Gastroesophageal sphincter (tissue), 3 donors: ENCODE results near the gene CCDC106.

ENCODE experiments used
- EP300 ChIP-seq: sonication (generic); formaldehyde crosslinking; IDR thresholded peaks from one replicate; pipeline ENCODE4 v1.6.1; 2017; ENCODE audit warnings: antibody characterized with exemption, mild to moderate bottlenecking
- POLR2A ChIP-seq, 2 donors: fragments of 450-650 bp; IDR thresholded peaks; one replicate each; pipeline ENCODE4 v1.6.1; 2017; ENCODE audit warnings: antibody characterized with exemption in 2 of 2, mild to moderate bottlenecking in 2 of 2, moderate library complexity in 1 of 2
- TF ChIP-seq, protein P1 (sequence below), 4 experiments: fragments of 200-600 bp in 2 of 4; fragments of 450-650 bp in 2 of 4; sonication (generic) in 1 of 4; IDR thresholded peaks; one replicate each; pipeline ENCODE4 v1.5.1; 2017 to 2019; ENCODE audit warnings: antibody characterized with exemption in 4 of 4, mild to moderate bottlenecking in 2 of 4, moderate library complexity in 2 of 4

DNA sequence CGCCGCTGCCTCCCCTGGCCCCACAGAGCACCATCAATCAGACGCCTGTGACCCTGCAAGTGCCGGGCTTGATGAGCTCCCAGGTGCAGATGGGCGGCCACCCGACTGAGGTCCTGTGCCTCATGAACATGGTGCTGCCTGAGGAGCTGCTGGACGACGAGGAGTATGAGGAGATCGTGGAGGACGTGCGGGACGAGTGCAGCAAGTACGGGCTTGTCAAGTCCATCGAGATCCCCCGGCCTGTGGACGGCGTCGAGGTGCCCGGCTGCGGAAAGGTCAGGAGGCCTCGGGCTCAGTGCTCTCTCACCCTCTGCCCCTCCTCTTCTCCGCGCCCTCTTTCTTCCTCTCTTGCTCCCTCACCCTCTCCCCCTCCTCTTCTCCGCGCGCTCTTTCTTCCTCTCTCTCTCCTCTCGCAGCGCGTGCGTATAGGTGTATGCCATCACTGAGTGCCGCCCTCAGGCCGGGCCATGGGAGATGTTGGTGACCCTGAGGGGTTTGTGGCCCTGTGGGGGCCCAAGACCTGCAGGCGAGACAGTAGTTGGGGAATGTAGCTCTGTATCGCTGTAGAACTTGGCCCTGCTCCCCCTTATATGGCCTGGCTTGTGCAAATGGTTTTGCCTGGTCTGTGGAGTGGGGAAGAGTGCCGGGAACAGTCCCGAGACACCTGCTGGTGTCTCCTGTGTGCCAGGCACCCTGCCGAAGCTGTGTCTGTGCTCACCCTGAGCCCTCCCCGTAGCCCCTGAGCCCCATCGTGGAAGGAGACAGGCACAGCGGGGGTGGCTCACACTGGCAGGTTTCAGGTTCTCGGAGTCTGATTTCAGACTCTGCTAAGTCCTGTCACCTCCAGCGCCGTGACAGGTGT, 21.6 kb downstream of the CCDC106 start:
- no peak for TF ChIP-seq EP300
- TF ChIP-seq, protein P1, sequence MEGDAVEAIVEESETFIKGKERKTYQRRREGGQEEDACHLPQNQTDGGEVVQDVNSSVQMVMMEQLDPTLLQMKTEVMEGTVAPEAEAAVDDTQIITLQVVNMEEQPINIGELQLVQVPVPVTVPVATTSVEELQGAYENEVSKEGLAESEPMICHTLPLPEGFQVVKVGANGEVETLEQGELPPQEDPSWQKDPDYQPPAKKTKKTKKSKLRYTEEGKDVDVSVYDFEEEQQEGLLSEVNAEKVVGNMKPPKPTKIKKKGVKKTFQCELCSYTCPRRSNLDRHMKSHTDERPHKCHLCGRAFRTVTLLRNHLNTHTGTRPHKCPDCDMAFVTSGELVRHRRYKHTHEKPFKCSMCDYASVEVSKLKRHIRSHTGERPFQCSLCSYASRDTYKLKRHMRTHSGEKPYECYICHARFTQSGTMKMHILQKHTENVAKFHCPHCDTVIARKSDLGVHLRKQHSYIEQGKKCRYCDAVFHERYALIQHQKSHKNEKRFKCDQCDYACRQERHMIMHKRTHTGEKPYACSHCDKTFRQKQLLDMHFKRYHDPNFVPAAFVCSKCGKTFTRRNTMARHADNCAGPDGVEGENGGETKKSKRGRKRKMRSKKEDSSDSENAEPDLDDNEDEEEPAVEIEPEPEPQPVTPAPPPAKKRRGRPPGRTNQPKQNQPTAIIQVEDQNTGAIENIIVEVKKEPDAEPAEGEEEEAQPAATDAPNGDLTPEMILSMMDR (IDR thresholded peaks at IDR 0.05): no peak
- TF ChIP-seq POLR2A (IDR thresholded peaks at IDR 0.05): no peak
